OCI-LY7 (cell line): ENCODE measurements around the gene PTPRM.

Experiments
- EZH2phosphoT487 ChIP-seq: fragments of 200-600 bp; sonication (generic); IDR thresholded peaks from 2 replicates; pipeline ENCODE4 v1.6.1; 2018; ENCODE audit warnings: low read depth, borderline replicate concordance, mild to moderate bottlenecking, mixed run types, antibody characterized with exemption, low read length, moderate library complexity, mixed read lengths
- TF ChIP-seq, protein P1 (sequence below): fragments of 200-600 bp; sonication (generic); conservative IDR thresholded peaks from 2 replicates; pipeline ENCODE4 v1.5.1; 2014; ENCODE audit warnings: mild to moderate bottlenecking, antibody characterized with exemption, low read length, moderate library complexity, mixed read lengths

- TF ChIP-seq, protein P1, sequence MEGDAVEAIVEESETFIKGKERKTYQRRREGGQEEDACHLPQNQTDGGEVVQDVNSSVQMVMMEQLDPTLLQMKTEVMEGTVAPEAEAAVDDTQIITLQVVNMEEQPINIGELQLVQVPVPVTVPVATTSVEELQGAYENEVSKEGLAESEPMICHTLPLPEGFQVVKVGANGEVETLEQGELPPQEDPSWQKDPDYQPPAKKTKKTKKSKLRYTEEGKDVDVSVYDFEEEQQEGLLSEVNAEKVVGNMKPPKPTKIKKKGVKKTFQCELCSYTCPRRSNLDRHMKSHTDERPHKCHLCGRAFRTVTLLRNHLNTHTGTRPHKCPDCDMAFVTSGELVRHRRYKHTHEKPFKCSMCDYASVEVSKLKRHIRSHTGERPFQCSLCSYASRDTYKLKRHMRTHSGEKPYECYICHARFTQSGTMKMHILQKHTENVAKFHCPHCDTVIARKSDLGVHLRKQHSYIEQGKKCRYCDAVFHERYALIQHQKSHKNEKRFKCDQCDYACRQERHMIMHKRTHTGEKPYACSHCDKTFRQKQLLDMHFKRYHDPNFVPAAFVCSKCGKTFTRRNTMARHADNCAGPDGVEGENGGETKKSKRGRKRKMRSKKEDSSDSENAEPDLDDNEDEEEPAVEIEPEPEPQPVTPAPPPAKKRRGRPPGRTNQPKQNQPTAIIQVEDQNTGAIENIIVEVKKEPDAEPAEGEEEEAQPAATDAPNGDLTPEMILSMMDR: no peak
- TF ChIP-seq EZH2phosphoT487: no peak
Measured at GRCh38 chr18:7927119-7927518, 360.0 kb downstream of the PTPRM start.
